Measurements from ENCODE around the gene TDRD3.

The TDRD3 gene

DNA sequence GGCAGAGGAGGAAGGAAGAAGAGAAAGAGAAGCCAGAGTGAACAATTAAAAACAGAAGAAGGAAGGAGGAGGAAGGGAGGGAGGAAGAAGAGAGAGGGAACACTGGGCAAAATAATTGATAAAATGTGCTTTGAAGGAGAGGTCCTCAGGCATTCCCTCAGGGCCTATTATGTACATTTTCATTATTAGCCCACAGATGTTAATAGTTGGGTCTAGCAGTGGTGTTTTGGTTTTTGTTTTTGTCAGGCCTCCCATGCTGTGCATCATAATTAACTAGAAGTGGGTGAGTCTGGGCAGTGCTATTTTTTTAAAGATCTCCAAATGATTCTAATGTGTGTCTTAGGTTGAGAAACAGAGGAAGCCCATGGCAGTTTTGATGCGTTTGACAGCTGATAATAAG is 178.1 kb downstream of the TDRD3 start:
- DNase-seq (ENCODE audit: low read depth in 2 of 2), result no peak

DNA sequence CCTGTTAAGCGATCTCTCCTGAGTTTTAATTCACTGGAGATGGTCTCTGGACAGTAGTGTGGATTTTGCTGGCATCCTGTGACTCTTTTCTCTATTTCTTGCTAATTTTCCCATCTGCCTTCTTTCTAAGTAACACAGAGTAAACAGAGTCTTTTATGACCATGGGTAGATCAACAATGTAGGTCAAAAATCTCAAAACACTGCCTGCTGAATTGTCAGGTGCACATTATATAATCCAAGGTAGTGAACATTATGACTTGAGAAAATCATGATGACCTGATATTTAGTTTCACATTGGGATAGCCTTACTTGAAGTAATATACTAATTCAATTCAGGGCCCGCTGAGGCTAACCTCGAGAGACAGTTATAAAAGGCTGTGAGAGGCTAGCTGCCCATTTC is 180.7 kb downstream of the TDRD3 start:
- DNase-seq (ENCODE audit: low read depth in 2 of 2), result no peak

DNA sequence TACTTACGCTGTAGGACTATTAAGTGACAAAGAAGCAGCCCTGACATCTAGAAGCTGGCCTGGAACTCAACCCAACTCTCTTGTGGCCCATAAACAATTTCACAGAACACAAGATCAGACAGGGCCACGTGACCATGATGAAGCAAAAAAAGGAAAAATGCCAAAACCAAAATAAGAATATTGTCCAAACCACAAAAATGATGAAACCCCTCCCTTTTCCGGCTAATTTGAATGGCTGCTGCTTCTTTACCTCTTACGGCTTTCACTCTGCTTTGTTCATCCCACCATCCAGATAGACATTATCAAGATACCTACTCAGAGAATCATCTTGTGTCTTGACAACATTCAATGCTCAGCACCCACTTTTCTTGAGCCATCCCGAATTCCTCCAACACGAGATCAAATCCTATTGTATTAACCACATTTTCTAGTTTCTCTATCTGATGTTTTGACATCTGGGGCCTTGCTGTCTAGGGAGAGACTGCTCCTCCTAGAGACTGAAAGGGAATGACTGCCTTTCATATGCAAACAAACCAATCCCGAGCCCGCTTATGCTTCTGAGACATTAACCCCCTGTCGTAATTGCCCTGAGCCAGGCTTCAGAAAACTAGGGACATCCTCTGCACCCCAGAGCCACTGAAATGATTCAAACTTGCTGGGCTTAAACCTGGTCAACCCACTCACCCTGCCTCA is 186.3 kb downstream of the TDRD3 start:
- no peak for DNase-seq (ENCODE audit: low read depth in 2 of 2)

- no peak for DNase-seq (ENCODE audit: low read depth in 2 of 2)
Observed at GRCh38 chr13:60583911-60584753, 187.1 kb downstream of the TDRD3 start.

DNA sequence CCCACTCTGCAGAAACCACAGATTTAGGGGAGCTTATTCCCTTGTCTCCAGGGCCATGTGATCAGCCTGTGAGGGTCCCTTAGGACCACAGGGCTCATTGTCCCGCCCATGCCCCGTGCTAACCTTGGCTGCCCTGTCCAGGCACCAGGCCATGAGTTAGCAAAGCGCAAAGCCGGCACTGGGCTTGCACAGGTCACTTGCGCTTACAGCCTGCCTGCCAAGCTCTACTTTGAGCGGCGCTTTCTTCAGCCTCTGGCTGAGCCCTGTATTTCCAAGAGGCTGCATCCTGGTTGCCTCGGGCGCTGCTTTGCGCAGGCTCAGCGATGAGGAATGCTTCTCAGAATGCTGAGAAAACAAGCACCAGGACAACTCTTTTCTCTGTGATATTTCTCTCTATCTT is 188.0 kb downstream of the TDRD3 start:
- no peak for DNase-seq (ENCODE audit: low read depth in 2 of 2)

DNA sequence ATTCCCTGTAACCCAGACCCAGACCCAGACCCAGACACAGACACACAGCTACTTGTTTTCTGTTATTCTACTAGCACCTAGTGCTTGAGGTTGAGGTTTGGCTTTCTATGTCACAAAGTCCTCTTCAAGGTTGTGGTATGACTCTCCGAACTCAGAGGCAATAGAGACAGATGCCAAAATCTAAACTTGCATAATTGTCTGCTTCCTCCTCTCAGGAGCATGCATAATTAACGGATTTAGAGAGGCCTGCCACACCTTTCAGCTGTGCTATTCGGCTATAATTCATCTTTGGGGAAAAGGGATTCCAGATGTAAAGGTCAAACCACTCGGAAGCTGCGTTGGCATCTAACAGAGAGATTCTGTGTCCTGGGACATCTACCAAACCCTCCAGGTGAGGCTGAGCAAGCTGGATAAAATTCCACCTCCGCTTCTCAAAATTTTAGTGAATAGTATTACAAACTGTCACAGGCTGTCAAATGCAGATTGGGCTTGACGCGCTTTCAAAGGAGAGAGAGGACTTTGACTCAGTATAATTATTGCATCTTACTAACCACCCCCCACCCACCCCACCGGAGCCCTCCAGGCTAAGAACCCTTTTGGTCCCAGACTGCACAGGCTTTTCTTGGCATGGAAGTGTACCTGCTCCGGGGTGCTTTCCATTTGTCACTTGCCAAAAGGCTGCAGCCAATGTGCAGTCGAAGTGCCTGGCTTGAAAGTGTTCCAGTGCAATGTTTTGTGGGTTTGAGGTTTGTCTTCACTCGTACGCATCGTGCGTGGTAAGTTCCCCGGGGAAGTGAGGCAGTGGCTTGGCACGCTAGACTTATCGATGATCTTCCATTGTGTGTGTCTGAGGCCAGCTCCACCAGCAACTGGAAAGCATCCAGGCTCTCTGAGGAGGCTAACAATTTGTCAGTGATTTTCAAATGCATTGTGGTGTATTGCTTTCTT is 194.1 kb downstream of the TDRD3 start:
- DNase-seq (ENCODE audit: low read depth in 2 of 2), result no peak

- DNase-seq (ENCODE audit: low read depth in 2 of 2), result no peak
Observed at GRCh38 chr13:60603049-60603448, 206.0 kb downstream of the TDRD3 start.

DNA sequence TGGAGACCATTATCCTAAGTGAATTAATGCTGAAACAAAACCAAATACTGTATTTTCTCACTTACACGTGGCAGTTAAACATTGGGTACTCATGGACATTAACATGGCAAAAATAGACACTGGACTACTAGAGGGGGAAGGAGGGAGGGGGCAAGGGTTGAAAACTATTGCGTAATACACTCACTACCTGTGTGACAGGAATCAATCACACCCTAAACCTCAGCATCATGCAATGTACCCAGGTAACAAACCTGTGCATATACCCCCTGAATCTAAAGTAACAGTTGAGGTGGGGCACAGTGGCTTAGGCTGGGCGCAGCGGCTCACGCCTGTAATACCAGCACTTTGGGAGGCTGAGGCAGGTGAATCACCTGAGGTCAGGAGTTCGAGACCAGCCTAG is 207.0 kb downstream of the TDRD3 start:
- DNase-seq (ENCODE audit: low read depth in 2 of 2), result no peak

DNA sequence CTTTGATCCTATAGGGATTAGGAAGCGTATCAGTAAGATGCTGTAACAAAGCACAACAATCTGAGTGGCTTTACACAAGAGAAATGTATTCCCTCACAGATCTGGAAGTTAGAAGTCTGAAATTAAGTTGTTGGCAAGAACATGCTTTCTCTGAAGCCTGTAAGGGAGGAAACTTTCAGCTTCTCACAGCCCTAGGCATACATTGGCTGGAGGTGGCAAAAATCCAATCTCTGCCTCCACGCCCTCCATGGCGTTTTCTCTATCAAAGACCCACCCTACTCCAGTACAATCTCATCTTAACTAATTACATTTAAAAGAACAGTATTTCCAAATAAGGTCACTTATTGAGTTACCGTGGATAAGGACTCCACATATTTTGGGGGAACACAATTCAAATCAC is 211.9 kb downstream of the TDRD3 start:
- no peak for DNase-seq (ENCODE audit: low read depth in 2 of 2)

DNA sequence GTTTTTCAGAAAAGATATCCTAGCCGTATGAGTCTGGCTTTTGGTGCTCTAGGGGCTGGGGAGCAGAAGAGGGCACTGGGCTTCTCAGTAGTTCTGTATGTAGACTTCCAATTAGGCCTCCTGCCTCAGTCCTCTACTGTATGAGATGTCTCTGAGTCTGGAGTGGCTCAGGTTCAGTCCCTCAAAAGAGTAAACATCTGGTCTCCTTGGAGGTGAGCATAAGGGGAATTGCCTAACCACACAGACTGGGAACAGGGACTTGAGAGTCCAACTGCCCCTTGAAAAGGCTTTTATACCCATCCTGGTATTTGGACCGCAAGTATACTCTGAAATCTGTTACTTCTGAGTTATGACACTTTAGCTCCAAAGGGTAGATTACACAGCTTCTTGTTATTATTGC is 214.5 kb downstream of the TDRD3 start:
- no peak for DNase-seq (ENCODE audit: low read depth in 2 of 2)

DNA sequence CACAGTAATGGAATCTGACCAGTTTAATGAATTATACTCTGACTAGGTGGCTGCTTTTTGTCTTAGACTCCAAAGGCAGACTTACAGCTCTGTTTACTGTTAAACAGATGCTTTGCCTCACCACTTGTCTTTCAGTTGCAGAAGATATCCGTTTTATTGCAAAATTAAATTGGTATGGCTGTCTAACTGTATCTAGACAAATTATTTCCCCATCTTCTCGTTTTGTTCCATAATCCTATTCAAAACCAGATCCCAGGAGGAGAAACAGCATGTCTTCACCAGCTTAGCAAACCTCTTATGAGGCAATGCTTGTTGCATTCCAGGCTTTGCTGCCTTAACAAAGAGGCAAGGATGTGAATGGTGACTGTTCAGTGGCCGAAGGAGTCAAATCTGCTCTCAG is 215.6 kb downstream of the TDRD3 start:
- no peak for DNase-seq (ENCODE audit: low read depth in 2 of 2)

- DNase-seq (ENCODE audit: low read depth in 2 of 2), result no peak
Observed at GRCh38 chr13:60613080-60613479, 216.1 kb downstream of the TDRD3 start.

- no peak for DNase-seq (ENCODE audit: low read depth in 2 of 2)
Observed at GRCh38 chr13:60617991-60618733, 221.1 kb downstream of the TDRD3 start.

DNA sequence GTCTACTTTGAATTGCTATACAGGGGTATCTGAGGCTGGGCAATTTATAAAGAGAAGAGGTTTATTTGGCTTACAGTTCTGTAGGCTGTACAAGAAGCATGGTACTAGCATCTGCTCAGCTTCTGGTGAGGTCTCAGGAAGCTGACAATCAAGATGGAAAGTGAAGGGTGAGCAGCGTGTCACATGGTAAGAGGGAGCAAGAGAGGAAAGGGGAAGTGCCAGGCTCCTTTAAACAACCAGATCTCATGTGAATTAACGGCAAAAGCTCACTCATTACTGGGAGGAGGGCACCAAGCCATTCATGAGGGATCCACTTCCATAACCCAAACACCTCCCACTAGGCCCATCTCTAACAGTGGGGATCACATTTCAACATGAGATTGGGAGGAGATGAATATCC is 222.4 kb downstream of the TDRD3 start:
- no peak for DNase-seq (ENCODE audit: low read depth in 2 of 2)

DNA sequence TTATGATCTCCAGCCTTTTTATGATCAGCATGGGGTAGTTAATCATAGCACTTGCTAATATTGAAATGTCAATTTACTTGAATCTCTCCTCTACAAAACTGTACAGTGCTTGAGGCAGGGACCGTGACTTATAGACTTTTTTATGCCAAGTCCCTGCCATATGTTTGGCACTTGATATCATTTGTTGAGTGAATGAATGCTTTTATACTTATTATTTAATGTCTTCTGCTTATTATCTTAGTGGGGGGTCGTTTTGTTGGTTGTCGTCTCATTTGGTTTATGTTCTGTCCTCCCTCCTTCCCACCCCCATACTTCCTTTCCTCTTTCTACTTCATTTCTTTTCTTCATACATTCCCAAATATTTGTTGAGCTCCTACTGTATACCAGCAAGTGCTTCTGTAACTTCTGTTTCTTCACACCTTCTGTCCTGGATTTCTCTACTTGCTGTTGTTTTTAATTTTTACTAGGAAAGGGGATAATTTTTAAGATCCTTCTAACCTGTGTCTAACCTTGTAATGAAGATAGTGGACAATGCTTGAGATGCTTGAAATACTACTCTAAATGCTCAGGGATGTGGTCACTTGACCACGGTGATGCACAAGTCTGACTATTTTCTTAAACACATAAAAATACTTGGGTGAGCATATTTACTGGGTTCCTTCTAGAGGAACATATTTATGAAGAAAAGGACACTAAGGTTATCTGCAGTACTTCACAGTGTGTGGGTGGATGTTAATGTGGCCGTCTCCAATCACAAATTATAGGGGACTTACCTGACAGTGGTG is 223.8 kb downstream of the TDRD3 start:
- DNase-seq (ENCODE audit: low read depth in 2 of 2), result no peak

GRCh38 chr13:60623151-60623550 is 226.1 kb downstream of the TDRD3 start:
- DNase-seq (ENCODE audit: low read depth in 2 of 2), result no peak

Data from stimulated activated CD4-positive, alpha-beta T cell treated with anti-CD3 and anti-CD28 coated beads, Interleukin-15, amount 100 ng/mL, for 48 hours (primary cell).